Mesendoderm (in vitro differentiated cells): ENCODE results near the gene MBNL1.
A peak's percentile ranks its signal among the peaks of the same experiment; 100 is the strongest.

Source experiments
- DNase-seq: peaks from one replicate; pipeline ENCODE4 v3.0.0; 2013
- H2AK5ac ChIP-seq: 2 replicates; pipeline ENCODE4 v1.6.1; 2013; ENCODE audit warnings: low read length, inconsistent platforms
- H2BK120ac ChIP-seq: 2 replicates; pipeline ENCODE4 v1.6.1; 2013; ENCODE audit warnings: low read depth, mild to moderate bottlenecking, low read length, moderate library complexity, mixed read lengths
- H2BK15ac ChIP-seq: replicated peaks from 2 replicates; pipeline ENCODE4 v1.6.1; 2013; ENCODE audit warnings: low read depth, mild to moderate bottlenecking, moderate library complexity
- H2BK5ac ChIP-seq: 2 replicates; pipeline ENCODE4 v1.6.1; 2013; ENCODE audit warnings: low read length, inconsistent platforms
- H3K18ac ChIP-seq: 2 replicates; pipeline ENCODE4 v1.6.1; 2013; ENCODE audit warnings: mild to moderate bottlenecking, low read length, mixed read lengths
- H3K23ac ChIP-seq: one replicate; pipeline ENCODE4 v1.6.1; 2013; ENCODE audit warnings: low read length
- H3K27ac ChIP-seq: 2 replicates; pipeline ENCODE4 v1.5.1; 2013; ENCODE audit warnings: low read depth, mild to moderate bottlenecking, inconsistent platforms, low read length, moderate library complexity
- H3K27me3 ChIP-seq: 2 replicates; pipeline ENCODE4 v1.6.1; 2013; ENCODE audit warnings: low read length, control low read depth, mild to moderate bottlenecking, inconsistent platforms; ENCODE audit not compliant: insufficient read depth, poor library complexity
- H3K36me3 ChIP-seq: 2 replicates; pipeline ENCODE4 v1.6.1; 2013; ENCODE audit warnings: low read length, inconsistent platforms; ENCODE audit not compliant: control insufficient read depth, insufficient read depth
- H3K4ac ChIP-seq: one replicate; pipeline ENCODE4 v1.6.1; 2013; ENCODE audit warnings: low read depth, mild to moderate bottlenecking, low read length, moderate library complexity
- H3K4me1 ChIP-seq: 2 replicates; pipeline ENCODE4 v1.6.1; 2013; ENCODE audit warnings: low read depth, low read length, inconsistent platforms; ENCODE audit not compliant: control insufficient read depth
- H3K4me2 ChIP-seq: 2 replicates; pipeline ENCODE4 v1.6.1; 2013; ENCODE audit warnings: low read length
- H3K4me3 ChIP-seq: 2 replicates; pipeline ENCODE4 v1.5.1; 2013; ENCODE audit warnings: mild to moderate bottlenecking, low read length
- H3K56ac ChIP-seq: one replicate; pipeline ENCODE4 v1.6.1; 2013; ENCODE audit warnings: low read length
- H3K79me1 ChIP-seq: 2 replicates; pipeline ENCODE4 v1.6.1; 2013; ENCODE audit warnings: low read length, inconsistent platforms
- H3K79me2 ChIP-seq: 2 replicates; pipeline ENCODE4 v1.6.1; 2013; ENCODE audit warnings: mild to moderate bottlenecking, low read length; ENCODE audit not compliant: control insufficient read depth, insufficient read depth
- H3K9ac ChIP-seq: 2 replicates; pipeline ENCODE4 v1.6.1; 2013; ENCODE audit warnings: low read length, inconsistent platforms
- H4K5ac ChIP-seq: one replicate; pipeline ENCODE4 v1.6.1; 2013; ENCODE audit warnings: low read length
- H4K8ac ChIP-seq: one replicate; pipeline ENCODE4 v1.6.1; 2013; ENCODE audit warnings: low read depth, mild to moderate bottlenecking, control low read depth, low read length, moderate library complexity
- WGBS: extraction: QIAGEN DNeasy Blood & Tissue Kit; methylation state at CpG from one replicate; pipeline ENCODE4 v1.1.7; 2013; ENCODE audit warnings: low lambda C conversion rate, missing lambda C conversion rate; ENCODE audit not compliant: insufficient coverage; ENCODE audit errors: extremely low coverage; 5-methylcytosine and 5-hydroxymethylcytosine counted together

MBNL1 gene

DNA sequence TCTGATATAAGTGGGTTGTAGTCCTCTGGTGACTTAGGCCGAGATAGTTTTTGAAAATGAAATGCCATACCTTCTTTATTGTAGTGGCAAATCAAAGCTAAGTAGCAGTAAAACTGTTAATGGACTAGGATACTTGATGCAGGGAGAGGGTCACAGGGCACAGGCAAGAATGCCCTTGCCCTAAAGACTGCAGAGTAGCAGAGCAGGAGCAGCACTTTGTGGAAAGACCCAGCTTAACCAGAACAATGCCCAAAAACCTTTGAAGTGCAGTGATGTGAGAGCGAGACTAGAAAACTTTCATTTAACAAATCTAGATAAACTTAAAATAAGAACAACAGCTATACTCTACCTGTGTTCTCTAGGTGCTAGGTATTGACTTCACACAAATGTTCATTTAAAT is 121.9 kb downstream of the MBNL1 start:
- Histone ChIP-seq H3K4ac (no peak overlapping the region), H2BK120ac (no peak overlapping the region), H3K23ac (no peak overlapping the region), H3K79me1 (no peaks in the 10 kb centered on the region), H3K27me3 (no peaks in the 10 kb centered on the region), H2BK5ac (no peak overlapping the region), H3K36me3 (no peaks in the 10 kb centered on the region), H2BK15ac (no peak overlapping the region), H3K79me2 (no peaks in the 10 kb centered on the region), H2AK5ac (no peak overlapping the region), H3K27ac (no peak overlapping the region), H3K18ac (no peak overlapping the region), H3K4me3 (no peak overlapping the region), H3K9ac (no peak overlapping the region), H3K4me2 (no peak overlapping the region), H4K8ac (no peak overlapping the region), H4K5ac (no peak overlapping the region), H3K4me1 (no peaks in the 10 kb centered on the region), H3K56ac (no peak overlapping the region)
- peak; percentile 19 for DNase-seq
- WGBS, result no CpG with 5 or more reads among the region's 2 CpGs

DNA sequence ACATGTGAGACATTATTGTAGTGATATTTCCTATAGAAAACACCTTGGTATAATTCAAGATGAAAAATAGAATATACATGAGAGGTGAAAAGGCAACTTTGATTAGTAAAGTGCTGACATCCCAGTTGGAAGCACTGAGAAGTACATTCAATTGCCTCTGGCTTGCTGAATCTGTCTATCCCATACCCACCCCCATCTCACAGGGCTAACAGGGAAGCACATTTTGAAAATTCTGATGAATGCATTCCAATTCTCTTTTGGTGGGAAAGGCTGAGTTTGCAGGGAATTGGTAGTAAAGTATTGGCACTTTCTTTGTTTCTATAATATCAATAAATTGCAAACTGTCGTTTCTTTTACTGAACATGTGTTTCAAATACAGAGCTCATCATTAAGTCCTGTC is 122.9 kb downstream of the MBNL1 start:
- Histone ChIP-seq H3K79me2 (no peaks in the 10 kb centered on the region), H4K5ac (no peak overlapping the region), H2BK15ac (no peak overlapping the region), H3K27ac (no peak overlapping the region), H3K18ac (no peak overlapping the region), H3K4me1 (no peaks in the 10 kb centered on the region), H3K56ac (no peak overlapping the region), H2BK5ac (no peak overlapping the region), H2AK5ac (no peak overlapping the region), H2BK120ac (no peak overlapping the region), H3K9ac (no peak overlapping the region), H3K36me3 (no peaks in the 10 kb centered on the region), H3K27me3 (no peaks in the 10 kb centered on the region), H3K4me2 (no peak overlapping the region), H3K4me3 (no peak overlapping the region), H3K79me1 (no peaks in the 10 kb centered on the region), H3K23ac (no peak overlapping the region), H3K4ac (no peak overlapping the region), H4K8ac (no peak overlapping the region)
- no peak for DNase-seq
- no CpG with 5 or more reads among the region's 1 CpG for WGBS

DNA sequence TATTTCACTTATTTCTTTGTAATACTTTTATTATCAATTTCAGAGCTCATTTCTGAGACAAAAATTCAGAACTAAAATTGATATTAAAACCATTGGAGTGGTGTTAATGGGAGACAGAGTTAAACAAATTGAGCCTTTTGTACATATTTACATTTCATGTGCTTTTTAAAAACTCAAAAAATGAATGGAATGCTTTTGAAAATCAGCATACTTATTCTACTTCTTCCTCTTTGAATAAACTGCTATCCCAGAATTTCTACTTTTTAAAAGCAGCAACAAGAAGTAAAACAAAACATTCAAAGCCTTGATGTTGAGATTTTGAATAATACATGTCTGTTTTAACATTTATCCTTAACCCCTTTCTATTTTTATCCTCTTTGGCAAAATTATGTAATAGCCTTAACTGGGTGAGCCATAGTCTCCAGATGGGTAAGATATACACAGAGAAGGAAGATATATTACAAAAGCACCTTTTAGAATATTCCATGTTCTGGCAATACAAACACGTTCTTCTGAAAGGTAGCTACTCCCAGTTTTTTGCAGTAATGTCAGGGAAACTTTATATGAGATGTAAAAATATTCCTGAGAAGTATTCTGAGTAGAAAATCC is 123.6 kb downstream of the MBNL1 start:
- Histone ChIP-seq H3K56ac (no peak overlapping the region), H2BK5ac (no peak overlapping the region), H3K4me2 (no peak overlapping the region), H3K23ac (no peak overlapping the region), H2AK5ac (no peak overlapping the region), H3K79me2 (no peaks in the 10 kb centered on the region), H2BK15ac (no peak overlapping the region), H3K18ac (no peak overlapping the region), H2BK120ac (no peak overlapping the region), H3K27ac (no peak overlapping the region), H3K4me1 (no peaks in the 10 kb centered on the region), H4K5ac (no peak overlapping the region), H3K36me3 (no peaks in the 10 kb centered on the region), H4K8ac (no peak overlapping the region), H3K4ac (no peak overlapping the region), H3K27me3 (no peaks in the 10 kb centered on the region), H3K4me3 (no peak overlapping the region), H3K9ac (no peak overlapping the region), H3K79me1 (no peaks in the 10 kb centered on the region)
- DNase-seq, result no peak
- no CpG with 5 or more reads among the region's 1 CpG for WGBS

DNA sequence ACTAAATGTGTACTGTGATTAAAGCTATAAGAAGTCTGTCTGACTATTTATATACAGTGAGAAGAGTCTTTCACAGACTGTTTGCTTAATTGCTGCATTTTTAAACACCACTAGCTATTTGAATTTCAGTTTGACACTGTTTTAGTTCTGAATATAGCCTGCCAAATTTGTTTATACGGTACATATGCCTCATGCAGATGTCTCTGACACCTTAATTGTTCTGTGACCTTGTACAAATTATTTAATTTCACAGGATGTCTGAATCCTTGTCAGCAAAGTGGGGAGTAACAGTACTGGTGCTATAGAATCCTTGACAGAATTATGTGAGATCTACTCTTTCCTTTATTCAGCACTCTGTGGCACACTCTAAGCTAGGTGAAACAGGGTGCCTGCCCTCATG is 125.5 kb downstream of the MBNL1 start:
- Histone ChIP-seq H3K56ac (no peak overlapping the region), H2BK120ac (no peak overlapping the region), H3K23ac (no peak overlapping the region), H3K4me2 (no peak overlapping the region), H3K36me3 (no peaks in the 10 kb centered on the region), H3K79me2 (no peaks in the 10 kb centered on the region), H2BK5ac (no peak overlapping the region), H4K5ac (no peak overlapping the region), H3K4ac (no peak overlapping the region), H4K8ac (no peak overlapping the region), H3K27ac (no peak overlapping the region), H3K4me3 (no peak overlapping the region), H2BK15ac (no peak overlapping the region), H3K27me3 (no peaks in the 10 kb centered on the region), H3K9ac (no peak overlapping the region), H3K18ac (no peak overlapping the region), H2AK5ac (no peak overlapping the region), H3K4me1 (no peaks in the 10 kb centered on the region), H3K79me1 (no peaks in the 10 kb centered on the region)
- no CpG with 5 or more reads among the region's 1 CpG for WGBS
- DNase-seq, result no peak

DNA sequence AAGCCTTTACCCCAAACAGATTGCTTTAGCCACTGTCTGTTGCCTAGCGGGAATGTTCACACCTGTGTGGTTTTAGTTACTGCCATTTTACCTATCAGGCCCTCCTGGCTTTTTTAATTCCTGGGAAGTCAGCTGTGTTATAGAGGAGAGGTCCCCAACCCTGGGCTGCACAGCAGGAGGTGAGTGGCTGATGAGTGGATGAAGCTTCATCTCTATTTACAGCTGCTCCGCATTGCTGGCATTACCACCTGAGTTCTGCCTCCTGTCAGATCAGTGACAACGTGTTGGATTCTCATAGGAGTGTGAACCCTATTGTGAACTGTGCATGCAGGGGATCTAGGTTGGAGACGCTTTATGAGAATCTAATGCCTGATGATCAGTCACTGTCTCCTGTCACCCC is 127.0 kb downstream of the MBNL1 start:
- H3K4me3 ChIP-seq, result no peak overlapping the region
- H3K4me2 ChIP-seq, result no peak overlapping the region
- no peak overlapping the region for H4K8ac ChIP-seq
- no peak overlapping the region for H3K56ac ChIP-seq
- no peaks in the 10 kb centered on the region for H3K36me3 ChIP-seq
- peak overlapping the region; percentile 68 for H3K4ac ChIP-seq
- H3K18ac ChIP-seq, result no peak overlapping the region
- no peaks in the 10 kb centered on the region for H3K27me3 ChIP-seq
- no peak overlapping the region for H2BK120ac ChIP-seq
- no peak overlapping the region for H2BK15ac ChIP-seq
- no peak overlapping the region for H3K23ac ChIP-seq
- peak; percentile 31 for DNase-seq
- H4K5ac ChIP-seq, result no peak overlapping the region
- no peak overlapping the region for H2BK5ac ChIP-seq
- no peak overlapping the region for H3K9ac ChIP-seq
- H3K79me2 ChIP-seq, result no peaks in the 10 kb centered on the region
- no CpG with 5 or more reads among the region's 4 CpGs for WGBS
- no peaks in the 10 kb centered on the region for H3K79me1 ChIP-seq
- H2AK5ac ChIP-seq, result no peak overlapping the region
- no peak overlapping the region for H3K27ac ChIP-seq
- H3K4me1 ChIP-seq, result no peaks in the 10 kb centered on the region

DNA sequence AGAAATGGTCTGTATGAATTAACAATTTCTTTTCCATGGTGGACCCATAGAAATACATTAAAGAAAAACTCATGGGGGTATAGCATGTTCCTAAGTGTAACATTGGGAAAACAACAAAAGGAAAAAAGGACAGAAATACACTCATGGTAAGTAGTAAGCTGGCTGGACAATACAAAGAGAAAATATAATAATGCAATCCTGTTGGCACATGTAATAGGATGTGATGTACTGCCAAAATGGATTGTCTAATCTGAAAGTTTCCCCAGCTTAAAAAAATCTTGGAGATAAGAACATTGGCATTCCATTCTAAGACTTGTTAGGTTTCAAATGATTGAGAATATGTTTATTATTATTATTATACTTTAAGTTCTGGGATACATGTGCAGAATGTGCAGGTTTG is 128.1 kb downstream of the MBNL1 start:
- H3K79me1 ChIP-seq, result no peaks in the 10 kb centered on the region
- no peak overlapping the region for H3K27ac ChIP-seq
- no peaks in the 10 kb centered on the region for H3K4me1 ChIP-seq

More for the DNA sequence above, 128.1 kb downstream of the MBNL1 start:
- no peak overlapping the region for H3K4me3 ChIP-seq
- H2AK5ac ChIP-seq, result no peak overlapping the region
- no peak overlapping the region for H2BK120ac ChIP-seq
- no peak overlapping the region for H3K18ac ChIP-seq
- no peak overlapping the region for H3K4ac ChIP-seq
- no peak overlapping the region for H3K9ac ChIP-seq
- no peak overlapping the region for H3K23ac ChIP-seq
- no peak overlapping the region for H4K8ac ChIP-seq
- no peak for DNase-seq
- no peaks in the 10 kb centered on the region for H3K27me3 ChIP-seq
- H2BK15ac ChIP-seq, result no peak overlapping the region
- no peaks in the 10 kb centered on the region for H3K79me2 ChIP-seq
- no peak overlapping the region for H4K5ac ChIP-seq
- no peak overlapping the region for H3K56ac ChIP-seq
- no peak overlapping the region for H2BK5ac ChIP-seq
- no peak overlapping the region for H3K4me2 ChIP-seq
- no peaks in the 10 kb centered on the region for H3K36me3 ChIP-seq
